Measurements from ENCODE around the gene ALCAM. TPM values are rescaled to one million over a fixed set of nuclear protein-coding genes. Genes with fewer than 3 reads are reported as not detected.

ALCAM gene
- total RNA-seq, 3 donors from 2014 or later = 12.6 to 23.7 (median 14.8) TPM

- TF ChIP-seq CTCF (IDR thresholded peaks at IDR 0.05) = no peak
- H3K9me3 ChIP-seq = no peaks in the 10 kb centered on the region
- DNase-seq = no peak
- ATAC-seq = no peak
- no peak overlapping the region for H3K4me3 ChIP-seq
- H3K36me3 ChIP-seq (ENCODE audit: low read depth) = no peaks in the 10 kb centered on the region
- intact Hi-C loops (cut with DNase I, micrococcal nuclease) = no loop called here
- no peaks in the 10 kb centered on the region for H3K4me1 ChIP-seq (ENCODE audit: low read depth)
Observed at GRCh38 chr3:105579439-105579838, 212.7 kb downstream of the ALCAM start.

- H3K4me1 ChIP-seq (ENCODE audit: low read depth) = no peaks in the 10 kb centered on the region
- no peaks in the 10 kb centered on the region for H3K36me3 ChIP-seq (ENCODE audit: low read depth)
- ATAC-seq (no peak), DNase-seq (peak in 1 of 3 donors; percentile 26)
- no peak overlapping the region for H3K4me3 ChIP-seq
- no peak for TF ChIP-seq CTCF (IDR thresholded peaks at IDR 0.05)
- no peaks in the 10 kb centered on the region for H3K9me3 ChIP-seq
- intact Hi-C loops (cut with DNase I, micrococcal nuclease) = no loop called here
Observed at GRCh38 chr3:105580296-105580965, 213.7 kb downstream of the ALCAM start.

- intact Hi-C loops (cut with DNase I, micrococcal nuclease) = no loop called here
- Histone ChIP-seq H3K4me1 (ENCODE audit: low read depth) (no peaks in the 10 kb centered on the region), H3K4me3 (no peak overlapping the region), H3K9me3 (no peaks in the 10 kb centered on the region), H3K36me3 (ENCODE audit: low read depth) (no peaks in the 10 kb centered on the region)
- DNase-seq = no peak
- no peak for ATAC-seq
- TF ChIP-seq CTCF (IDR thresholded peaks at IDR 0.05) = no peak
Observed at GRCh38 chr3:105582015-105582414, 215.3 kb downstream of the ALCAM start.

GRCh38 chr3:105584003-105584790 lies 217.5 kb downstream of the ALCAM start:
- Histone ChIP-seq H3K36me3 (ENCODE audit: low read depth) (no peaks in the 10 kb centered on the region), H3K9me3 (no peaks in the 10 kb centered on the region), H3K4me1 (ENCODE audit: low read depth) (no peaks in the 10 kb centered on the region), H3K4me3 (no peak overlapping the region)
- intact Hi-C loops (cut with DNase I, micrococcal nuclease) = no loop called here
- TF ChIP-seq CTCF (IDR thresholded peaks at IDR 0.05) = no peak
- DNase-seq (no peak), ATAC-seq (no peak)

GRCh38 chr3:105593315-105593714 lies 226.6 kb downstream of the ALCAM start:
- H3K4me3 ChIP-seq = no peak overlapping the region
- ATAC-seq (no peak), DNase-seq (no peak)
- H3K36me3 ChIP-seq (ENCODE audit: low read depth) = no peaks in the 10 kb centered on the region
- H3K9me3 ChIP-seq = no peaks in the 10 kb centered on the region
- TF ChIP-seq CTCF (IDR thresholded peaks at IDR 0.05) = no peak
- H3K4me1 ChIP-seq (ENCODE audit: low read depth) = no peaks in the 10 kb centered on the region
- intact Hi-C loops (cut with DNase I, micrococcal nuclease) = no loop called here
